Measurements from ENCODE around the gene ZRANB3. TPM values are rescaled to one million over a fixed set of nuclear protein-coding genes. Genes with fewer than 3 reads are reported as not detected.

ZRANB3 gene
- total RNA-seq, 1 experiment from 2014 or later: 11.3 TPM

GRCh38 chr2:135276525-135276924 is 254.5 kb downstream of the ZRANB3 start:
- H3K9me3 ChIP-seq (ENCODE audit: insufficient read depth, low read depth): no peaks in the 10 kb centered on the region; the same call in 1 of the 2 replicates
- no peaks in the 10 kb centered on the region for H3K9me2 ChIP-seq (ENCODE audit: insufficient read depth)
- POLR2A ChIA-PET (ENCODE audit: unreplicated experiment): no interaction called here
- intact Hi-C loops (cut with micrococcal nuclease; ENCODE audit: unreplicated experiment): no loop called here
- CTCF ChIA-PET: no interaction called here
- no peak overlapping the region for H3K4me2 ChIP-seq
- H3K27ac ChIP-seq: no peak overlapping the region
- H3K27me3 ChIP-seq (ENCODE audit: insufficient read depth, low read depth): no peaks in the 10 kb centered on the region
- no peak overlapping the region for H3K4me3 ChIP-seq
- no peaks in the 10 kb centered on the region for H3K79me2 ChIP-seq (ENCODE audit: low read depth)
- no peak overlapping the region for H2AFZ ChIP-seq
- H3K4me1 ChIP-seq (replicated peaks; ENCODE audit: insufficient read depth): no peaks in the 10 kb centered on the region
- TF ChIP-seq CTCF (conservative IDR thresholded peaks at IDR 0.05) (no peak), EZH2 (IDR thresholded peaks at IDR 0.05; ENCODE audit: low read depth) (no peak)
- no peaks in the 10 kb centered on the region for H4K20me1 ChIP-seq (ENCODE audit: insufficient read depth)
- no TSS peak for BruUV-seq (replicated peaks)
- no peaks in the 10 kb centered on the region for H3F3A ChIP-seq (ENCODE audit: insufficient read depth, low read depth)
- H3K36me3 ChIP-seq (ENCODE audit: low read depth): no peaks in the 10 kb centered on the region
- no peak for DNase-seq

- Histone ChIP-seq H3K4me1 (replicated peaks; ENCODE audit: insufficient read depth) (no peaks in the 10 kb centered on the region), H3K27ac (no peak overlapping the region), H3K36me3 (ENCODE audit: low read depth) (no peaks in the 10 kb centered on the region), H4K20me1 (ENCODE audit: insufficient read depth) (no peaks in the 10 kb centered on the region), H3F3A (ENCODE audit: insufficient read depth, low read depth) (no peaks in the 10 kb centered on the region), H3K9me2 (ENCODE audit: insufficient read depth) (no peaks in the 10 kb centered on the region), H3K79me2 (ENCODE audit: low read depth) (no peaks in the 10 kb centered on the region), H3K4me2 (no peak overlapping the region), H3K4me3 (no peak overlapping the region), H2AFZ (no peak overlapping the region), H3K9me3 (ENCODE audit: insufficient read depth, low read depth) (no peaks in the 10 kb centered on the region; the same call in 1 of the 2 replicates), H3K27me3 (ENCODE audit: insufficient read depth, low read depth) (no peaks in the 10 kb centered on the region)
- ChIA-PET CTCF (no interaction called here), POLR2A (ENCODE audit: unreplicated experiment) (no interaction called here)
- intact Hi-C loops (cut with micrococcal nuclease; ENCODE audit: unreplicated experiment): no loop called here
- TF ChIP-seq EZH2 (IDR thresholded peaks at IDR 0.05; ENCODE audit: low read depth) (no peak), CTCF (conservative IDR thresholded peaks at IDR 0.05) (no peak)
- DNase-seq: no peak
- BruUV-seq (replicated peaks): no TSS peak
Measured at GRCh38 chr2:135271006-135271405, 260.0 kb downstream of the ZRANB3 start.

GRCh38 chr2:135265960-135266490 is 265.0 kb downstream of the ZRANB3 start:
- no peaks in the 10 kb centered on the region for H3K4me1 ChIP-seq (replicated peaks; ENCODE audit: insufficient read depth)
- H3K79me2 ChIP-seq (ENCODE audit: low read depth): no peaks in the 10 kb centered on the region
- intact Hi-C loops (cut with micrococcal nuclease; ENCODE audit: unreplicated experiment): no loop called here
- no peaks in the 10 kb centered on the region for H3K27me3 ChIP-seq (ENCODE audit: insufficient read depth, low read depth)
- H3K27ac ChIP-seq: no peak overlapping the region
- H3K36me3 ChIP-seq (ENCODE audit: low read depth): no peaks in the 10 kb centered on the region
- no peaks in the 10 kb centered on the region for H3K9me2 ChIP-seq (ENCODE audit: insufficient read depth)
- no peak for TF ChIP-seq CTCF (conservative IDR thresholded peaks at IDR 0.05)
- no peak for TF ChIP-seq EZH2 (IDR thresholded peaks at IDR 0.05; ENCODE audit: low read depth)
- no peaks in the 10 kb centered on the region for H3K9me3 ChIP-seq (ENCODE audit: insufficient read depth, low read depth)
- no peak overlapping the region for H3K4me3 ChIP-seq
- DNase-seq: no peak
- H3K4me2 ChIP-seq: no peak overlapping the region
- ChIA-PET CTCF (no interaction called here), POLR2A (ENCODE audit: unreplicated experiment) (no interaction called here)
- no TSS peak for BruUV-seq (replicated peaks)
- no peaks in the 10 kb centered on the region for H4K20me1 ChIP-seq (ENCODE audit: insufficient read depth)
- no peak overlapping the region for H2AFZ ChIP-seq
- no peaks in the 10 kb centered on the region for H3F3A ChIP-seq (ENCODE audit: insufficient read depth, low read depth)
